Esophagus muscularis mucosa (tissue), 4 donors: ENCODE measurements around the gene CDH4. TPM values are rescaled to one million over a fixed set of nuclear protein-coding genes. Genes with fewer than 3 reads are reported as not detected.

Experiments
- DNase-seq: peaks from one replicate; pipeline ENCODE4 v3.0.0-alpha.2; 2017; ENCODE audit errors: extremely low spot score
- H3K27ac ChIP-seq, 4 donors: fragments of 200-600 bp; sonication (generic); replicated peaks in 1 of 4; 1 replicate in 3 of 4; 2 replicates in 1 of 4; pipeline ENCODE4 v1.5.1; 2016 to 2019; ENCODE audit warnings: mild to moderate bottlenecking in 1 of 4
- H3K27me3 ChIP-seq, 4 donors: fragments of 200-600 bp; sonication (generic); one replicate each; pipeline versions ENCODE4 v1.5.1 to v1.6.0; 2016 to 2019
- H3K36me3 ChIP-seq, 4 donors: fragments of 200-600 bp; sonication (generic); one replicate each; pipeline ENCODE4 v1.5.1; 2016 to 2019
- H3K4me1 ChIP-seq, 4 donors: fragments of 200-600 bp; sonication (generic); one replicate each; pipeline ENCODE4 v1.5.1; 2016 to 2019
- H3K4me3 ChIP-seq, 4 donors: fragments of 200-600 bp; sonication (generic); 1 replicate in 2 of 4; 2 replicates in 2 of 4; pipeline ENCODE4 v1.5.1; 2016 to 2019; ENCODE audit warnings: mild to moderate bottlenecking in 4 of 4, moderate library complexity in 1 of 4
- H3K9me3 ChIP-seq, 4 donors: fragments of 200-600 bp; sonication (generic); 1 replicate in 3 of 4; 2 replicates in 1 of 4; pipeline ENCODE4 v1.5.1; 2016 to 2019
- EP300 ChIP-seq: sonication (generic); formaldehyde crosslinking; IDR thresholded peaks from one replicate; pipeline ENCODE4 v1.6.1; 2017; ENCODE audit warnings: antibody characterized with exemption
- POLR2A ChIP-seq: fragments of 450-650 bp; IDR thresholded peaks from one replicate; pipeline ENCODE4 v1.6.1; 2017; ENCODE audit warnings: antibody characterized with exemption, moderate library complexity, mild to moderate bottlenecking, low read depth
- POLR2AphosphoS5 ChIP-seq, 2 donors: sonication (generic); formaldehyde crosslinking; IDR thresholded peaks; one replicate each; pipeline ENCODE4 v1.6.1; 2017; ENCODE audit warnings: antibody characterized with exemption in 2 of 2
- WGBS: methylation state at CpG from one replicate; pipeline ENCODE4 v1.1.5; 2018; 5-methylcytosine and 5-hydroxymethylcytosine counted together
- intact Hi-C: fragments of 100-400 bp; cut with DNase I; formaldehyde crosslinking; loops from one replicate; pipeline ENCODE4 v1.15.1; 2023
- total RNA-seq, 4 donors: library from RNA; depleted of rRNA; stranded (reverse); fragments of >200 nt; gene quantifications; one replicate each; pipeline versions ENCODE4 v1.1.0 to v1.2.1, GENCODE V29; 2016
- TF ChIP-seq, protein P1 (sequence below), 3 experiments: fragments of 200-600 bp in 2 of 3; fragments of 450-650 bp in 1 of 3; sonication (generic) in 2 of 3; IDR thresholded peaks; one replicate each; pipeline ENCODE4 v1.5.1; 2017 to 2019; ENCODE audit warnings: antibody characterized with exemption in 3 of 3, mild to moderate bottlenecking in 2 of 3, moderate library complexity in 1 of 3

The CDH4 gene
- total RNA-seq, 4 donors from 2014 or later = 0.42 to 1.3 (median 0.48) TPM

DNA sequence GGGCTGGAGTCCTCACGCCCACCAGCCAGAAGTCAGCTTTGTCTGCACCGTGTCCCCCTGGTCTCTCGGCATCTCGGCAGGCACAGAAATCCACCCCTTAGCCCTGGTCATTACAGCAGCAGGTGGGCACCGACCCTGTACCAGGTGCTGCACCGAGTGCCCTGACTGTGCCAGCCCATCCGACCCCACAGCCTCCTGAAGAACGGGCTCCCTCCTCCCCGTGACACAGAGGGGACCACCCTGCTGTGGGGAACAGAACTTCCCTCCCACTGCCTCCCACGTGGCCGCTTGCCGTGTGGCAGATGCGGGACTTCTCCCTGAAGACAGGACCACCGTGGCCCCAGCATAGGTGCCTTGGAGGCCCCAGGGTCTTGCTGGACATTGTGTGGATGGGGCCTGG, 652.4 kb downstream of the CDH4 start:
- H3K27ac ChIP-seq = no peak overlapping the region
- DNase-seq = no peak
- H3K9me3 ChIP-seq = no peaks in the 10 kb centered on the region
- intact Hi-C loops = no loop called here
- no peak overlapping the region for H3K4me3 ChIP-seq
- no peaks in the 10 kb centered on the region for H3K36me3 ChIP-seq
- peaks cover 0 to 35% (median 0%) of the 10 kb centered on the region in 4 donors for H3K27me3 ChIP-seq
- WGBS = 73% methylated on average over 8 of the region's 14 CpGs
- TF ChIP-seq, protein P1, sequence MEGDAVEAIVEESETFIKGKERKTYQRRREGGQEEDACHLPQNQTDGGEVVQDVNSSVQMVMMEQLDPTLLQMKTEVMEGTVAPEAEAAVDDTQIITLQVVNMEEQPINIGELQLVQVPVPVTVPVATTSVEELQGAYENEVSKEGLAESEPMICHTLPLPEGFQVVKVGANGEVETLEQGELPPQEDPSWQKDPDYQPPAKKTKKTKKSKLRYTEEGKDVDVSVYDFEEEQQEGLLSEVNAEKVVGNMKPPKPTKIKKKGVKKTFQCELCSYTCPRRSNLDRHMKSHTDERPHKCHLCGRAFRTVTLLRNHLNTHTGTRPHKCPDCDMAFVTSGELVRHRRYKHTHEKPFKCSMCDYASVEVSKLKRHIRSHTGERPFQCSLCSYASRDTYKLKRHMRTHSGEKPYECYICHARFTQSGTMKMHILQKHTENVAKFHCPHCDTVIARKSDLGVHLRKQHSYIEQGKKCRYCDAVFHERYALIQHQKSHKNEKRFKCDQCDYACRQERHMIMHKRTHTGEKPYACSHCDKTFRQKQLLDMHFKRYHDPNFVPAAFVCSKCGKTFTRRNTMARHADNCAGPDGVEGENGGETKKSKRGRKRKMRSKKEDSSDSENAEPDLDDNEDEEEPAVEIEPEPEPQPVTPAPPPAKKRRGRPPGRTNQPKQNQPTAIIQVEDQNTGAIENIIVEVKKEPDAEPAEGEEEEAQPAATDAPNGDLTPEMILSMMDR (IDR thresholded peaks at IDR 0.05) = no peak
- no peak for TF ChIP-seq EP300
- H3K4me1 ChIP-seq = no peaks in the 10 kb centered on the region

DNA sequence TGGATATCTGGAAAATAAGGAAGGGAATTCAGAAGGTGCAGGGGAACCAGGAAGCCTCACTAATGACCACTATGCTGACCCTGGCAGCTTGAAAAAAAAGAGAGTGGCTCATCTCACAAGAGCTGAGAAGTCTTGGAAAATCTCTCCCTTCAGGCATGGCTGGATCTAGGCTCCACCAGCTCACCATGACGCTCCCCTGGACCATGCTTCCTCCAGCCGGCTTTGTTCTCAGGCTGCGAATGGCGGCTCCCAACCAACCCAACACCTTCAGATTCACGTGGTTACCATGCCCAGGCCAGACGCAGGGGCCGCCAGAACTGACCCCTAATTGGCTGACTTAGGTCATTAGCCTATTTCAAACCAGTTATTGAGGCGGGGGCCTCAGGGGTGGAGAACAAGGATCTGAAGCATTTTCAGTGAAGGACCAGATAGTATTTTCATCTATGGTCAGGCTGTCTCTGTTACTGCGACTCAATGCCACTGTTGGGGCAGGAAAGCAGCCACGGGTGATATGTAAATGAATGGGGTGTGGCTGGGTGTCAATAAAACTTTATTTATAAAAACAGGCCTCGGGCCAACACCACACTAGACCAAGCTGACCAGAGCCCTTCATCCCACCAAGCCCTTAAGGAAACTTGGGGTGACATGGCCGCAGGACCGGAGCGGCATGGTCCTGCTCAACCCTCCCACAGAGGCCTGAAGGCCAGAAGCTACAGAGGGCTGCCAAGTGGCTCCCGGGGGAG, 653.9 kb downstream of the CDH4 start:
- Histone ChIP-seq H3K4me3 (no peak overlapping the region), H3K36me3 (no peaks in the 10 kb centered on the region), H3K4me1 (no peaks in the 10 kb centered on the region), H3K9me3 (peaks cover 0 to 7% (median 3%) of the 10 kb centered on the region in 4 donors), H3K27me3 (peaks cover 0 to 29% (median 0%) of the 10 kb centered on the region in 4 donors), H3K27ac (no peak overlapping the region)
- TF ChIP-seq POLR2AphosphoS5 (IDR thresholded peaks at IDR 0.05) (no peak), POLR2A (no peak), EP300 (no peak)
- TF ChIP-seq, protein P1 (IDR thresholded peaks at IDR 0.05) = no peak
- no peak for DNase-seq
- intact Hi-C loops = no loop called here
- WGBS = 93% methylated on average over 8 of the region's 15 CpGs

DNA sequence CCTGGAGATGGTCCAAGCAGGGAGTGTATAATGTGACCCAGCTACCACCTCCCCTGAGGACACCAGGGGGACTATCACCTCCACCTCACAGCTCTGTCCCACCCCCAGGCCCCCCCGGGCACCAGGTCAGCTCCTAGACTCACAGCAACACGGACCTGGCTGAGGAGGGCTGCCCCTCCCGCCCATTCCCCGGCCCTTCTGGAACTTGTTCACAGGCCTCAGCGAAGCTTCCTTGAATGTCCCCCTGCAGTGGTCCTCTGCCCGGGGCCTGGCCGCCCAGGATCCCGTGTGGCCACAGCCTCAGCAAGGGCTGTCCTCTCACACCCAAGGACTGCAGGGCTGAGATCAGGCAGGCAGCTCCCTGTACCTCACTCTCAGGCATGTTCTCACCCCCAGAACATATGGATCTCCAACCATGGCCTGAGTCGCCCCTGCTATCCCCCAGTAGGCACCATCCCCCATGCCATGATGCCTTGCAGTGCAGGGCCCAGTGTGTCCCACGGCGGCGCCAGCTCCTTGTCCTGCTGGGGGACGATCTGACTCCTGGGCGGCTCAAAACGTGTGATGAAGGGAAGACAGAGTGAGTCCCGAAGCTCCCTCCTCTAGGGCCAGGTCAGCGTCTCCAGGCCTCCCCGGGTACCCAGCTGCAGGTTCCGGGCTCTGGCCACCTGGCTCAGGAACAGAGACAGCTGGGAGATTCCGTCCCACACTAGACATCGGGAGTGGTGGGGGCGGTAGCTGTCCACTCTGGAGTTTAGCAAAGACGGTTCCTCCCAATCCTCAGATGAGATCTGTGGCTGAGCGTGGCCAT, 655.2 kb downstream of the CDH4 start:
- no peaks in the 10 kb centered on the region for H3K36me3 ChIP-seq
- H3K4me1 ChIP-seq = no peaks in the 10 kb centered on the region
- TF ChIP-seq POLR2AphosphoS5 (IDR thresholded peaks at IDR 0.05) (no peak), POLR2A (no peak), EP300 (no peak)
- TF ChIP-seq, protein P1 (IDR thresholded peaks at IDR 0.05) = no peak
- H3K9me3 ChIP-seq = peaks cover 0 to 8% (median 3%) of the 10 kb centered on the region in 4 donors
- H3K4me3 ChIP-seq = no peak overlapping the region
- H3K27me3 ChIP-seq = peaks cover 0 to 29% (median 0%) of the 10 kb centered on the region in 4 donors
- DNase-seq = no peak
- WGBS = 97% methylated on average over 7 of the region's 24 CpGs
- H3K27ac ChIP-seq = no peak overlapping the region
- intact Hi-C loops = no loop called here

DNA sequence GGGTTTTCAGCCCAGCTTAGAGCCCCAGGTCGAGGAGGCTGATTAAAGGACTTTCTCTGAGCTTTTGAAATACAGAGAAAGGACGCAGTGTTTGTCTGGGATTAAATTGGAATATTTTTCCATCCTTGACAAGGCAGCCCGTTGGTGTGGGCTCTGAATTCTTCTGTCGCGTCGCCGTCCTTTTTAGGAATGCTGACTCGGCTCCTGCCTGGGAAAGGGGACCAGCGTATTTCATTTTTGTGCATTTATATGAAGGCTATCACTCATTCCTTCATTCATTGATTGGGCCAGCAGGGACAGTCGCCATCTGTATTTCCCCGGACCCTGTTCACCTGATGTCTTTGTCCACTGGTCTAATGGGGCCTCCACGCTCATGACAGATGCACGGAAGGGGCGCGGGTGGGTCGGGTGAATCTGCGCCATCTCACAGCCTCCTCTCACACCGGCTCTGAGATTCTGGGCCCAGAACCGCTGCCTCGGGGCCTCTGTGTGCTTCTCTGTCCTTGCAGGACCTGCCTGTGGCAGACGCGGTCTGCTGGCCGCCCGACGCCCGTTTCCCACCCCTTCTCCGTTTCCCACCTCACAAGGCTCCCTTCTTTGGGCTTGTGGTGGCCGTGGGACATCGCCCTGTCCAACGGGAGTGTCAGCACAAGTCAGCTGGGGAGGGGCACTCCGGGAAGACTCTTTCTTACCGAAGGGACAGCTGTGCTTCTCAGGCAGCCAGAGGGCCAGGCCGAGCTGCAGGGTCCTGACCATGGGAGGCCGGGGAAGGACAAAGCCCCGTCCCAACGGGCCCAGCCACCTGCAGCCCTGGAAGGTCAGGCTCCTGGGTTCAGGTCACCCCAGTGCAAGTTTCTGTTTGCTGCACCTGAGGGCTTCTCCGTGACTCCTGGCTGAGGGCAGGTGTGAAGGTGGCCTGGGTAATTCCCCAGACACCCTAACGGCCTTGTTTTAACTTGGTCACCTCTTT, 656.3 kb downstream of the CDH4 start:
- intact Hi-C loops = no loop called here

More for the DNA sequence above, 656.3 kb downstream of the CDH4 start:
- TF ChIP-seq POLR2AphosphoS5 (IDR thresholded peaks at IDR 0.05) (no peak), EP300 (no peak), POLR2A (no peak)
- TF ChIP-seq, protein P1 (IDR thresholded peaks at IDR 0.05) = no peak
- DNase-seq = no peak
- Histone ChIP-seq H3K27me3 (peaks cover 0 to 29% (median 0%) of the 10 kb centered on the region in 4 donors), H3K4me1 (no peaks in the 10 kb centered on the region), H3K36me3 (no peaks in the 10 kb centered on the region), H3K27ac (no peak overlapping the region), H3K4me3 (no peak overlapping the region), H3K9me3 (peaks cover 0 to 8% (median 3%) of the 10 kb centered on the region in 4 donors)
- 90% methylated on average over 32 of the region's 38 CpGs for WGBS
